HepG2 (cell line): ENCODE measurements around the gene FTL. TPM values are rescaled to one million over a fixed set of nuclear protein-coding genes. Genes with fewer than 3 reads are reported as not detected.

Source experiments
- CREM ChIP-seq, 2 experiments: sonication (generic) in 1 of 2; formaldehyde crosslinking in 1 of 2; IDR thresholded peaks; 2 replicates each; pipeline versions ENCODE4 v1.4.0 to v1.6.1; 2016 to 2020; ENCODE audit warnings: antibody characterized with exemption in 1 of 2, mild to moderate bottlenecking in 1 of 2, missing genetic modification reagents in 1 of 2
- ETV5 ChIP-seq: IDR thresholded peaks from 2 replicates; pipeline ENCODE4 v1.6.1; 2018; ENCODE audit warnings: missing biosample characterization, missing genetic modification reagents, inconsistent platforms, borderline replicate concordance
- IKZF1 ChIP-seq: fragments of 450-650 bp; IDR thresholded peaks from 2 replicates; pipeline ENCODE4 v1.7.1; 2016
- MAF1 ChIP-seq: sonication (generic); formaldehyde crosslinking; IDR thresholded peaks from 2 replicates; pipeline ENCODE4 v1.5.0; 2020; ENCODE audit warnings: missing genetic modification reagents, borderline replicate concordance
- MLX ChIP-seq: IDR thresholded peaks from 2 replicates; pipeline ENCODE4 v1.6.1; 2016
- MXI1 ChIP-seq: IDR thresholded peaks from 3 replicates; pipeline ENCODE4 v1.6.1; 2012; ENCODE audit warnings: low read depth, low read length, inconsistent platforms, borderline replicate concordance
- NFYC ChIP-seq: IDR thresholded peaks from 2 replicates; pipeline ENCODE4 v1.6.1; 2016; ENCODE audit warnings: missing genetic modification reagents, missing compliant biosample characterization
- NR2F2 ChIP-seq: IDR thresholded peaks from 2 replicates; pipeline ENCODE4 v1.6.1; 2012; ENCODE audit warnings: low read depth, inconsistent platforms, borderline replicate concordance
- NR3C1 ChIP-seq: sonication (generic); formaldehyde crosslinking; IDR thresholded peaks from 2 replicates; pipeline ENCODE4 v1.4.0; 2020; ENCODE audit warnings: missing genetic modification reagents
- PRDM15 ChIP-seq: sonication (generic); formaldehyde crosslinking; IDR thresholded peaks from 2 replicates; pipeline ENCODE4 v1.4.0; 2020; ENCODE audit warnings: missing genetic modification reagents
- SP5 ChIP-seq: IDR thresholded peaks from 2 replicates; pipeline ENCODE4 v1.6.1; 2016; ENCODE audit warnings: low read depth, borderline replicate concordance
- TMF1 ChIP-seq: sonication (generic); formaldehyde crosslinking; IDR thresholded peaks from 2 replicates; pipeline ENCODE4 v1.8.1; 2022; ENCODE audit warnings: low read depth, missing genetic modification reagents
- ZFAT ChIP-seq: sonication (generic); formaldehyde crosslinking; conservative IDR thresholded peaks from 2 replicates; pipeline ENCODE4 v1.8.1; 2023; ENCODE audit warnings: missing genetic modification reagents, inconsistent platforms
- ZNF224 ChIP-seq: sonication (generic); formaldehyde crosslinking; IDR thresholded peaks from 2 replicates; pipeline ENCODE4 v1.5.0; 2020; ENCODE audit warnings: mild to moderate bottlenecking, missing genetic modification reagents
- ZNF256 ChIP-seq: sonication (generic); formaldehyde crosslinking; conservative IDR thresholded peaks from 2 replicates; pipeline ENCODE4 v1.4.0; 2020; ENCODE audit warnings: missing genetic modification reagents
- ZNF333 ChIP-seq: sonication (generic); formaldehyde crosslinking; IDR thresholded peaks from 2 replicates; pipeline ENCODE4 v1.4.0; 2020; ENCODE audit warnings: mild to moderate bottlenecking, missing genetic modification reagents, borderline replicate concordance
- ZNF33B ChIP-seq: sonication (generic); formaldehyde crosslinking; IDR thresholded peaks from 2 replicates; pipeline ENCODE4 v1.5.1; 2020; ENCODE audit warnings: mild to moderate bottlenecking, missing genetic modification reagents
- ZNF34 ChIP-seq: sonication (generic); formaldehyde crosslinking; IDR thresholded peaks from 2 replicates; pipeline ENCODE4 v1.4.0; 2020; ENCODE audit warnings: mild to moderate bottlenecking, missing genetic modification reagents, borderline replicate concordance
- ZNF567 ChIP-seq: sonication (generic); formaldehyde crosslinking; IDR thresholded peaks from 2 replicates; pipeline ENCODE4 v1.8.1; 2023; ENCODE audit warnings: mild to moderate bottlenecking, missing genetic modification reagents, borderline replicate concordance
- ZNF577 ChIP-seq: sonication (generic); formaldehyde crosslinking; IDR thresholded peaks from 2 replicates; pipeline ENCODE4 v1.4.0; 2020; ENCODE audit warnings: mild to moderate bottlenecking, low read depth, missing genetic modification reagents, borderline replicate concordance
- ZNF850 ChIP-seq: sonication (generic); formaldehyde crosslinking; conservative IDR thresholded peaks from 2 replicates; pipeline ENCODE4 v1.9.0; 2021; ENCODE audit warnings: mild to moderate bottlenecking, missing genetic modification reagents
- ZNF878 ChIP-seq: sonication (generic); formaldehyde crosslinking; IDR thresholded peaks from 2 replicates; pipeline ENCODE4 v1.8.1; 2023; ENCODE audit warnings: mild to moderate bottlenecking, missing genetic modification reagents, moderate library complexity
- ZSCAN21 ChIP-seq: sonication (generic); formaldehyde crosslinking; IDR thresholded peaks from 2 replicates; pipeline ENCODE4 v1.8.0; 2022; ENCODE audit warnings: mild to moderate bottlenecking, missing genetic modification reagents, moderate library complexity, borderline replicate concordance
- ZZZ3 ChIP-seq: sonication (generic); formaldehyde crosslinking; IDR thresholded peaks from 2 replicates; pipeline ENCODE4 v1.4.0; 2020; ENCODE audit warnings: missing genetic modification reagents, mild to moderate bottlenecking, borderline replicate concordance
- polyA plus RNA-seq, 8 experiments: library from polyadenylated mRNA; depleted of rRNA in 3 of 8; stranded (reverse) in 7 of 8; unstranded in 1 of 8; fragments of >200 nt; fragmentation: Illumina TruSeq in 4 of 8; extraction: Trizol in 4 of 8; gene quantifications; 2 replicates each; pipeline versions ENCODE4 v1.2.1 to v1.2.3, GENCODE V29; 2011 to 2016; ENCODE audit warnings: low read depth in 4 of 8, missing spikeins in 1 of 8, mixed read lengths in 1 of 8; ENCODE audit not compliant: insufficient read depth in 1 of 8
- total RNA-seq, 5 experiments: library from RNA; depleted of rRNA; stranded (reverse); fragments of >200 nt; fragmentation: Illumina TruSeq; extraction: Trizol; gene quantifications; 2 replicates each; pipeline ENCODE4 v1.2.3, GENCODE V29; 2016; ENCODE audit warnings: low read depth in 1 of 5
- TF ChIP-seq, protein P1 (sequence below): sonication (generic); formaldehyde crosslinking; IDR thresholded peaks from 2 replicates; pipeline ENCODE4 v1.8.0; 2023; ENCODE audit warnings: mild to moderate bottlenecking, missing genetic modification reagents

Gene FTL
- total and polyA plus RNA-seq, 2 of the 13 experiments (the other 11 are each of a cell fraction or from before 2014, with no cell fraction given): 2,721 to 8,800 TPM

GRCh38 chr19:48965040-48965805 is at the start of gene FTL (continued):
- TF ChIP-seq PRDM15 (CRISPR knock-in tag): peak; percentile 71; the same call in 1 of the 2 replicates
- peak; percentile 53; the same call in 1 of the 2 replicates for TF ChIP-seq NR2F2
- no peak for TF ChIP-seq ZNF567 (CRISPR knock-in tag)
- TF ChIP-seq NFYC (CRISPR knock-in tag): peak; percentile 87
- TF ChIP-seq, protein P1, sequence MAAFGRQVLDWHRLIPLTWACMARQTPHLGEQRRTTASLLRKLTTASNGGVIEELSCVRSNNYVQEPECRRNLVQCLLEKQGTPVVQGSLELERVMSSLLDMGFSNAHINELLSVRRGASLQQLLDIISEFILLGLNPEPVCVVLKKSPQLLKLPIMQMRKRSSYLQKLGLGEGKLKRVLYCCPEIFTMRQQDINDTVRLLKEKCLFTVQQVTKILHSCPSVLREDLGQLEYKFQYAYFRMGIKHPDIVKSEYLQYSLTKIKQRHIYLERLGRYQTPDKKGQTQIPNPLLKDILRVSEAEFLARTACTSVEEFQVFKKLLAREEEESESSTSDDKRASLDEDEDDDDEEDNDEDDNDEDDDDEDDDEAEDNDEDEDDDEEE (CRISPR knock-in tag): 0 out of 2 replicates have a peak, but pooled peaks have one; percentile 46
- TF ChIP-seq MXI1: peak; percentile 52; the same call in 1 of the 3 replicates
- peak; percentile 47 for TF ChIP-seq ETV5 (CRISPR knock-in tag)
- TF ChIP-seq ZNF224 (CRISPR knock-in tag): no peak; the same call in 1 of the 2 replicates
- TF ChIP-seq NR3C1 (CRISPR knock-in tag): no peak
- peak; percentile 19; the same call in 1 of the 2 replicates for TF ChIP-seq MLX
- TF ChIP-seq ZSCAN21 (CRISPR knock-in tag): peak; percentile 82
- no peak for TF ChIP-seq ZNF577 (CRISPR knock-in tag)
- no peak; the same call in 1 of the 2 replicates for TF ChIP-seq ZFAT
- no peak for TF ChIP-seq IKZF1
- peak; percentile 98 for TF ChIP-seq ZNF878 (CRISPR knock-in tag)
- TF ChIP-seq MAF1 (CRISPR knock-in tag): peak; percentile 96
- peak; percentile 78; the same call in 1 of the 2 replicates for TF ChIP-seq ZNF33B
- TF ChIP-seq TMF1 (CRISPR knock-in tag): peak; percentile 91; the same call in 1 of the 2 replicates
- 0 out of 2 replicates have a peak, but pooled peaks have one; percentile 18 for TF ChIP-seq ZZZ3 (CRISPR knock-in tag)
- peak; percentile 59; the same call in 1 of the 2 replicates for TF ChIP-seq ZNF34 (CRISPR knock-in tag)
- TF ChIP-seq ZNF256 (CRISPR knock-in tag): peak; percentile 96
- TF ChIP-seq CREM (IDR thresholded peaks at IDR 0.05): peak; percentile 41; the same call in 1 of the 2 replicates
- TF ChIP-seq CREM (CRISPR knock-in tag; IDR thresholded peaks at IDR 0.05): no peak
- TF ChIP-seq SP5 (CRISPR knock-in tag): peak; percentile 52; the same call in 1 of the 2 replicates
- no peak for TF ChIP-seq ZNF850 (CRISPR knock-in tag)
- TF ChIP-seq ZNF333 (CRISPR knock-in tag): peak; percentile 43; the same call in 1 of the 2 replicates
